ENCODE results near the gene AGPAT1.

The AGPAT1 gene

DNA sequence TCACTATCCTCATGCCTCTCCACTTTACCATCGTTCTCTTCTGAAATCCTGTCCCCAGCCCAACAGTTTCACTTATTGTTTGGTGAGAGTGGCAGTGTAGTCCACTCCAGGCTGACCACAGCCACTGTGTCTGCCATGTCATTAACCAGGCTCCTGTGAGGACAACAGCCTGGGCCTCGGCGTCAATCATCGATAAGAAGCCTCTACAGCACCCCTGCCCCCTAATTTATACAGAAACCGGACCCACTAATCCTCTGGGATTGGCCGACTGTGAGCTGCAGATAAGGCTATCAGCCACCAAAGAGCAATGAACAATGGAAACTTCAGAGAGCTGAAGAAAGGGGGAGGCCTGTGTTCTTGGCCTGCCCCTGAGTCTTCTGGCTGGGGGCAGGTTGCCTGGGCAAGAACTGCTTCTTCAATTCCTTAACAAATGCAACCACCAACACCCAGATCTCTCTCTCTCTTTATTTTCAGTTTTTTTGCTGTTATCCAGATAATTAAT, 8.1 kb downstream of the AGPAT1 start:
- no peak for DNase-seq

DNA sequence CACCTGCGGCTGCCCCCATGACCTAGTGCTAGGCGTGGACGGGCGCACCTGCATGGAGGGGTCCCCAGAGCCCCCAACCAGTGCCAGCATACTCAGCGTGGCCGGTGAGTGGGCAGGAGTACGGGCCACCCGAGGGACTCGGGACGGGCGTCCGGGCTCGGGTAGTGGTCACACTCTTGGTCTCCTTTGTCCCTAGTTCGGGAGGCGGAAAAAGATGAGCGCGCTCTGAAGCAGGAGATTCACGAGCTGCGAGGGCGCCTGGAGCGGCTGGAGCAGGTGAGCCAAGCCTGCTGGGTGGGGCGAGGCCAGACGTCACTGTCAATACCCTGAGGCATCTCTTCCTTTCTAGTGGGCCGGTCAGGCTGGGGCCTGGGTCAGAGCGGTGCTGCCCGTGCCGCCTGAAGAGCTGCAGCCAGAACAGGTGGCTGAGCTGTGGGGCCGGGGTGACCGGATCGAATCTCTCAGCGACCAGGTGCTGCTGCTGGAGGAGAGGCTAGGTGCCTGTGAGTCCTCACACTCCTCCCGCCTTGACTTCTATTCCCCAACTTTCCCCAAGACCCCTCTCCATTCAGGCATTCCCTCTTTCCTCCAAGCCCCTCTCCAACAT, 8.6 kb downstream of the AGPAT1 start:
- DNase-seq, result no peak

DNA sequence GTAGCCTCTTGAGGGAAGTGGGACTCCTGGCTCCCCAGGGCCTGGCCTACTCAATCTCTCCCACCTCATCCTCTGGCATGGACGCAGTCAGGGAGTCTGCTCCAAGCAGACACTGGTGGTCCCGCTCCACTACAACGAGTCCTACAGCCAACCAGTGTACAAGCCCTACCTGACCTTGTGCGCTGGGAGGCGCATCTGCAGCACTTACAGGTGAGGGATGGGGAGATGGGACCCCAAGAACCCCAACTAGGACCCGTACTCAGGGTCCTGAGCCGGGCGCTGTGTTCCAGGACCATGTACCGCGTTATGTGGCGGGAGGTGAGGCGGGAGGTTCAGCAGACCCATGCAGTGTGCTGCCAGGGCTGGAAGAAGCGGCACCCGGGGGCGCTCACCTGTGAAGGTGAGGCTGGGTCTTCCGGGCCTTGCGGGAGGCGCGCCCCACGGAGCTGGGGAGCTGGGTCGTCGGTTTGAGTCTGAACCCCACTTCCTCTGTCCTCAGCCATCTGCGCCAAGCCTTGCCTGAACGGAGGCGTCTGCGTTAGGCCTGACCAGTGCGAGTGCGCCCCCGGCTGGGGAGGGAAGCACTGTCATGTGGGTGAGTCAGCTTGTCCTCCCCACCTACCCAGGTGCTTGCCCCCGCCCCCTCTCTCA, 9.3 kb downstream of the AGPAT1 start:
- DNase-seq, result no peak

DNA sequence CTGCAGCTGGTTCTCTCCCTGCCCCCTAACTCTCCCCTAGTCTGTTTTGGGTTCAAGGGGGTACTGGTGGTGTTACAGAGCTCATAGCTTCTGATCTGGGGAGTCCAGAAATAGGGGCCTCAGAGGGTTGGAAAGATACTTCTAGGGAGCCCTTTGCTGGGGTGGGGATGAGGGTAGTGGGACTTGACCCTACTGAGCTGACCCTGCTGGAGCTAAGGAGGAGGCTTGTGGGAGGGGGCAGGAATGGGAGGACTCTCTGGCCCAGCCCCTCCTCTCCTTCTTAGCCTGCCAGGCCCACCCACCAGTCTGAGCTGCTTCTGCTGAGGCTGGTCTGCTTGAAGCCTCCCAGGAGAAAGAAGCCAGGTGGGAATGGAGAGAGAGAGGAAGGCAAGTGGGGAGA, 11.6 kb downstream of the AGPAT1 start, which contains the start of gene EGFL8:
TSS of gene EGFL8 (plus strand) at position 301 of the 400 bp plus-strand sequence. CDS start 1,571 bp downstream, outside the sequence.
- DNase-seq, result no peak

DNA sequence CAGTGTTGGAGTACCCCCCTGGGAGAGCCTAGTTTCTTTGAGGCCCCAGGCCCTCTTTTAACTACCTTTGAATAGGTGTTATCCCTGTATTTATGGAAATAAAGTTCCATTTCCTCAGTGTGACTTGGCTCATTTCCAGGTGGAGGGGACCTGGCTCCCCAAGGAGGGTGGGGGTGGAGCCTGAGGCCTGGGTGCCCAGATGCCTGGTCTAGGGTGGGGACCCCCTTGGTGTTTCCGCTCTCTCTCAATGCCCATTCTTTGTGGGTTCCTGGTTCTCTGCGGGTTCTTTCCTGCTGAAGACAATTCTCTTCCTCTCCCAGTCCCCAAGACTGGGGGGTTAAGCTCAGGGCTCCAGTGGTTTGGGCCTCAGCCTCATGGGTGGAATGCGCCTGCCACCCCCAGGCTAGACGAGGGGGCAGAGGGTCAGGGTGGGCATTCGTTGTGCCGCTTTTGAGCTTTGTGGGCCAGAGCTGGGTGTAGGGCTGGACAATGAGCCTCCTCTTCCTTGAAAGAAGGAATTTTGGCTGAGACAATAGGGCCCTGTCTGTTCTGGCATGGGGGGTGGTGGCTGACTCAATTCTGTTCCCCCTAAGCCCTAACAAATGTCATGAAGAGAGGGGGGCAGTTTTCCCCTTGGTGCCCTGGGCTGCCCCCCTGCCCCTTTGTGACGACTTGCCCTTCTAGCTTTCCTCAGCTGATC, 12.2 kb downstream of the AGPAT1 start:
- DNase-seq, result no peak

DNA sequence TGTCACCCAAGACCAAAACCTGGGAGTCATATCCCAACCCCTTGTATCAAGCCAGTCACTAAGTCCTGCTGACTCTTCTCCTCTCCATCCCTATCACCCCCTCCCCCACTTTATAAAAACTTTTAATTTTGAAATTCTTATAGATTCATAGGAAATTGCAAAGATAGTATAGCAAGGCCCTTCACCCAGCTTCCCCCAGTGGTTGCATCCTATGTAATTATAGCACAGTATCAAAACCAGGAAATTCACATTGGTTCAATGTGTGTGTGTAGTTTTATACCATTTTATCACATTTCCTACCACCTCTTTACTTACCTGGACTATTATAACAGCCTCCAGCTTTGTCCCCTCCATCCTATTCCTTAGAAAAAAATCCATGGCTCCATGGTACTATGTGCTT, 17.8 kb downstream of the AGPAT1 start:
- no peak for DNase-seq

DNA sequence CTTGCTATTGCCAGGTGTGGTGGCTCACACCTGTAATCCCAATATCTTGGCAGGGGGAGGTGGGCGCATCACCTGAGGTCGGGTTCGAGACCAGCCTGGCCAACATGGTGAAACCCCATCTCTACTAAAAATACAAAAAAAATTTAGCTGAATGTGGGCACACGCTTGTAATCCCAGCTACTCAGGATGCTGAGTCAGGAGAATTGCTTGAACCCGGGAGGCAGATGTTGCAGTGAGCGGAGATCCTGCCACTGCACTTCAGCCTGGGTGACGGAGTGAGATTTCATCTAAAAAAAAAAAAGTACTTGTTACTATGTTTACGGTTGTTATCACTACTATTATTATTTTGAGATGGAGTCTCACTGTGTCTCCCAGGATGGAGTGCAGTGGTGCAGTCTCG, 19.0 kb downstream of the AGPAT1 start:
- no peak for DNase-seq

DNA sequence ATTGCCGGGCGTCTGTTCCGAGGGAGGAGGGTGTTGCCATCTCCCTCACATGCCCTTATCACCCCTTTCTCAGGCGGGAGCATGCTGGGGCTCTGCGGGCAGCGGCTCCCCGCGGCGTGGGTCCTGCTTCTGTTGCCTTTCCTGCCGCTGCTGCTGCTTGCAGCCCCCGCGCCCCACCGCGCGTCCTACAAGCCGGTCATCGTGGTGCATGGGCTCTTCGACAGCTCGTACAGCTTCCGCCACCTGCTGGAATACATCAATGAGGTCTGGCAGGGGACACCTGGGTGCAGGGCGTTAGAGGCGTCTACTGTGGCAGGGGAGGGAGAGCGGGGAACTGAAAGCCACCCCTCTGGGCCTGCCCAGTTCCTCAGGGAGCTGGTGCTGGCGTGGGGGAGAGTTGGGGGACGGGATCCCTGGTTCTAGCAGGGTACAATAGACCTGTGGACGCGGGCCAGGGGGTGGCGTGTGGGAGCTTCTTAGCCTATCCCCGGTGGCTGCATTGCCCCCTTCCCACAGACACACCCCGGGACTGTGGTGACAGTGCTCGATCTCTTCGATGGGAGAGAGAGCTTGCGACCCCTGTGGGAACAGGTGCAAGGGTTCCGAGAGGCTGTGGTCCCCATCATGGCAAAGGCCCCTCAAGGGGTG, 21.2 kb downstream of the AGPAT1 start:
- peak; percentile 78 for DNase-seq

DNA sequence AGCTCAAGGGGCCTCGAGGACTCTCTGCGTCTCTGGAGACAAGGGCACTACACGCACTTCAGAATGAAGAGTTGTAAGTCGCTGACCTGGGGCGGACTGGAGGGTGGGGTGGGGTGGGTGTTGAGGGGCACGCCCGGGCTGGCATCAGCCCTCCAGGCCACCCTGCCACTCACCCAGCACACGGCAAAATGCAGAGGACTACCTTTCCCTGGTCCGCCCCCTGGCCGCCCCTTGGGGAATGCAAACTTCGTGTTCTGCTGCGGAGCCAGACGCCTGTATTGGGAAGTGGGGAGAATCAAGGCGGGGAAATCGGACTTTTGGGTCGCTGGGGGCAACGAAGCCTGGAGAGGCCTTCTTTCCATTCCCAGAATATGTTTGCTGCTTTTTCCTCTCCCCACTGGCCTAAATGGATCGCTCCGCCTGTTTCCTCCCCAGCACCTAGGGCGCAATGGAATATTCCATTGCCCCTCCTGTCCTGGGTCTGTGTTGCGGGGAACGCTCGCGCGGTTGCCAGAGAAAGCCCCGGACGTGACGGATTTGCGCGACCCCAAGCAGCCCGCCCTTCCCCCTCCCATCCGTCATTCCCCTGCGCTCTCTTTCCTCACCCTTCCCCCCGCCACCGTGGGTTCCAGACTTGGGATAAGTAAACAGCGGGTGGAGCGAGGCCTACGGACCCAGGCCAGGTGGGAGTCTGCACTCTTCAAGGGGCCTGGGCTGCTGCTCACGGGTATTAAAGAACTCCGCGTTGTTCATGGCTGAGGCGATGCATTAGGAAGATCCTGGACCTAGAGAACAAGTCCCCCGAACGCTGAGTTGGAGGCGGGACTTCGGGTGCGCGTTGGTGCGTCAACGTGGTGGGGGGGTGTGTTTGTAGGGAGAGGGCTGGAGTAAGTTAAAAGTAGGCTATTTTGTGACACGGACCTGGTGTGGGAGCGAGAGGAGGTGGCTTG, 22.0 kb downstream of the AGPAT1 start, which contains the start of gene PPT2:
TSS of gene PPT2 (plus strand) at position 578 of the 950 bp plus-strand sequence. CDS start 454 bp downstream, outside the sequence.
- DNase-seq, result peak; percentile 83

DNA sequence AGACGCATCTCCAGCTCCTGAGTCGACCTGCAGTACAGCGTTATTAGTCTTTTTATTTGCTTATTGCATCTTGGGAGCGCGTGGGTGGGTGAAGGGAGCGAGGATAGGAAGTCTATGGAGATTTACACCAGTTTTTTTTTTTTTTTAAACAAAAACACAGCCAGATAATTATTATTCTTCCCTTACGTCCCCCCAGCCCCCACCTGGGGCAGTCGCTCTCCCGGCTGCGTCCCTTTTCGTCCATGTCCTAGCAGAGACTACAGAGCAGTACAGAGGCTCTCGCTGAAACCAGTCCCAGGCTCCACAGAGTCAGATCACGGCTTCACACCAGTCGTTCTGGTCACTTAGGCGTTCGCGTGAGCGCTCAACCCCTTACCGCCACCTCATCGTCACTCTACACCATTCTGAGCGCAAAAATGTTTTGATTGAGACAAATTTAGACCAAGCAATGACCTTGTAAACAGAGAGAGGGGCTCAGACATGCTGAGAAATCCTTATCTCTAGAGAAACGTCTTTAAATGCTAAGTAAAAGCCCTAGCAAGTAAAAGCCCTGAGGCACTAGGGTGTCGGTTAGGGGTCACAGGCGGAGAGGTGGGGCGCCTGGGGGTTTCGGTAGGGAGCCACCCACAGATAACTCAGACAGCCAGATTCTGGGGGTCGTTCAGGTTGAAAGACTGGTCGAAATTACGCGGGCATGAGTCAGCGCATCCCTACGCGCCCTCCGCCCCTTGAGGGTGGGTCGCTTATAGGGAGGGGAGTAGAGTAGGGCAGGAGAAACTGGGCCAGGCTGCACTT, 22.9 kb downstream of the AGPAT1 start:
- DNase-seq, result no peak

DNA sequence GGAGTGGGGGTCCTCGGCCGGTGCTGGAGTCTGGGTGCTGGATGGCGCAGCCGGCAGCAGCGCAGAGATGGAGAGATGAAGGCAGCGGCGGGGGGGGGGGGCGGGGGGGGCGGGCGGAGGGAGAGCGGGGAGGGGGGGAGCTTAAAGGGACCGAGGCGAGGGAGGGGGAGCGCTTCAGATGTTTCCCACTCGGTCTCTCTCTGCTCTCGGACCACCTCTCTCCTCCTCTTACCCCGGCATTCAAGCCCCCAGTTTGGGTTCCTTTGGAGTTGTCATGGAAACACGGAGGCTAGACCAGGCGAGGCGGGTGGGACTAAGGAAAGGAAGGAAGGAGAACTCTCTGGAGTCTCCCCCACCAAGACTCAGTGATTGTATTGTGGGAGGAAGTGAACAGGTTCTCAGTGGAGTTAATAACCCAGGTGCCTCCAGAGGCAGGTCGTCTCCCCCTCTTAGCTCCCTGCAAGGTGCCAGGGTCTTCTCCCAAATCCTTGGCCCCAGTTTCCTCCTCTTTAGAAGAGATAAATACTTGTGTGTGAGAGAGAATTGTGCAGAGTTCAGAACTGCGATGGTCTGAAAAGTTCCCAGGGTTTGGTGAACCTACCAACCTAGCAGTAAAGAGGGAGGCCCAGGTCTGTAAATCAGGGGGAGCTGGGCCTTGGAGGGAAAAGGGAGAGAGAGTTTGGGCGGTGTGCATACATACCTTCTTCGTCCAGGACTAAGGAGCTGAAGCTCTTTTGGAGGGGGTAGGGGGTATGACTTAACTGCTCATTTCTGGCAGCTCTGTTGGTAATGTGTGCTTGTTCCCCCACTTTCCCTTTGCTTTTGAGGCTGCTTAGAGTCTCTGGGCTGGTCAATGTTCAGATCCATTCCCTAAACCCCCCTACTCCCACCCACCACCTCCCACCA, 23.8 kb downstream of the AGPAT1 start, which contains the start of gene PRRT1:
TSS of gene PRRT1 (minus strand) at position 77 of the 906 bp plus-strand sequence. CDS start 112 bp downstream, outside the sequence.
- DNase-seq, result no peak

DNA sequence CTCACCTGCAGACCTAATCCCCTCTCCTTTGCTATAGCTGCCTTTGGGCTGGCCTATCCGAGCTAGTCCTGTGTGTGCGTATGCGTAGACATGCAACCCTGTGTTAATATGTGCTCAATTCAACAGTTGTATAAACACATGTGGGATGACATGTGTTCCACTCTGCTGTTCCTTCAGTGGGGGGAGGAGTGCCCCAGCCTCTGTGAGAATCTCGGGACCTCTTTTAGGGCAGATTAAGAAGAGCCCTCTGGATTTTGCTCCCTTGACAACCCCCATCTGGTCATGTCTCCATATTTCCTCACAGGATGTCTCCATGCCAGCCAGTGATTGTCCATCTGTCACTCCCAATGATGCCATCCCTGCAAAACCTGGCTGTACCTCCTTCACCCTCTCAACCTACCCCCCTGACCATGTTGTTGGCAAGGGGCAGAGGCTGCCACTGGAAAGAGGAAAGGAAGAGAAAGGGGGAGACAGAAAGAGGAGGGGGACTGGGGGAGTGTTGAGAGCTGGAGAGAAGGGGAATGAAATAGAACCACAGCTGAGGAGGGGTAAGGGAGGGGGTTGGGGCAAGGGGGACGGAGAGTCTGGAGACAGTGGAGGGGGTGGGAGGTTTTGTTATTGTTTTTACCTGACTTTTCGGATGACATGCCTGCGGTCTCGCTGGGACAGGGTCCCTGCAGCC, 24.6 kb downstream of the AGPAT1 start:
- DNase-seq, result no peak

DNA sequence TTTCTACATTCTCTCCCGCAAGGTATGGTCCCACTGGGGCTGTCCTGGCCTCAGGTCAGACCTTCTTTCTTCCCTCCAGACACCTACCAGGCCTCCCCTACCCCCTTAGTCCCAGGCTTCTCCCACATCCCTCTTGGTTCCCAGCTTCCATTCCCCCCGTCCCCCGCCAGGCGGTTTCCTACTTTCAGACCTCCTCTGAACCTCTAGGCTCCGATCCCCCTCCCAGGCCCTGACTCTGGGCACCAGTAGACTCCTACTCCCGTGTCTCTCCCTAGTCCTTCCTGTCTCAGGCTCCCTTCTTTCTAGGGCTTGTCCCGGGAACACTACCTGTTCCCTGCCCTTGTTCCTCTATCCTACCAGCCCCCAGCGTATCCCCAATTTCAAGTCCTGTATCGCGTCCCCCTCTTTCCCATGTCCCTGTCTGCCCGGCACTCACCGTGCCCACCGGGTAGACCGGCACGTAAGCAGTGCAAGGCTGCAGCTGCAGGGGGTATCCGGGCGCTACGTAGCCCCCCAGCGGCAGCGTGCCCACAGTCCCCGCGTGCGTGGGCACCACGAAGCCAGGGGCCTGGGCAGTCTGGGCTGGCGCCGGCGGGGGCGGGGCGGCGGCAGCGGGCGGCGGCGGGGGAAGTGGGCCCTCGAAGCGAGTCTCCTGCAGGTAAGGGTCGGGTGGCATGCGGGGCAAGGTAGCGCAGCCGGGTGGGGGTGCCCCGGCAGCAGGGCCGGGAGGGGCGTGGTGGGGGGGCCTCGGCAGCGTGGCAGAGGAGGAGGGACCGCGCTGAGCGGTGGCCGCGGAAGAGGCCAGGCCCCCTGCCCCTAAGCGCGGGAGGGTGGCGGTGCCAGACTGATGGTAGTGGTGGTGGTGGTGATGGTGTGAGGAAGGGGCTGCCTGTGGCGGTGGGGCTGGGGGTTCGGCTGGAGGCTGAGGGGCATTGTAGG, 25.7 kb downstream of the AGPAT1 start:
- DNase-seq, result no peak

DNA sequence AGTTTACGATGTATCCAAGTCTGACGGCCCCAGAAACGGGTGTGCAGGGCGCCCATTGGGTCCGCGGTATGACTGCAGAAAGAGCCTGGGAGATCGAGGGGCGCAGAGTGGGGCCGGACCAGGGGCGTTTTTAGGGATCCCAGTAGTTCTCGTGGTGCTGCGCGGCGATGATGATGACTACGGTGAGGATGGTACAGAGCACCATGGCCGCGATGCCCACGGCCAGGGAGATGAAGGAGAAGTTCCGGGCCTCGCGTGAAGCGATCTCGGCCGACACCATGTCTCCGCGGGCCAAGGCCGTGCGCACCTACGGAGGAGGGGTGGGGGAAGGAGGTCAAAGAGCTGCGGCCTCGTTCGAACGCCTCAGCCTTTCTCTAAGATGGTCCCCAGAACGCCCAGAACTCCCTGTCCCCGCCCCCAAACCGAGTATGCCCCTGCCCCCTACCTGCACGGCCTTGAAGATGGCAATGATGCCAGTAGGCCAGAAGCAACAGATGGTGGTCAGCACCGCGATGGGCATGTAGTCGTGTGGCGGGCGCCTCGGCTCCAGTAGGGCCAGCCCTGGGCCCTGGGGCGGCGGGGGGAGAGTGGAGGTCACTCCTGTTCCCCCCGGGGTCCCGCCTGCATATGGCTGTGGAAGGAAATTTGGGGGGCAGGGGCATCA, 26.7 kb downstream of the AGPAT1 start:
- DNase-seq, result no peak

DNA sequence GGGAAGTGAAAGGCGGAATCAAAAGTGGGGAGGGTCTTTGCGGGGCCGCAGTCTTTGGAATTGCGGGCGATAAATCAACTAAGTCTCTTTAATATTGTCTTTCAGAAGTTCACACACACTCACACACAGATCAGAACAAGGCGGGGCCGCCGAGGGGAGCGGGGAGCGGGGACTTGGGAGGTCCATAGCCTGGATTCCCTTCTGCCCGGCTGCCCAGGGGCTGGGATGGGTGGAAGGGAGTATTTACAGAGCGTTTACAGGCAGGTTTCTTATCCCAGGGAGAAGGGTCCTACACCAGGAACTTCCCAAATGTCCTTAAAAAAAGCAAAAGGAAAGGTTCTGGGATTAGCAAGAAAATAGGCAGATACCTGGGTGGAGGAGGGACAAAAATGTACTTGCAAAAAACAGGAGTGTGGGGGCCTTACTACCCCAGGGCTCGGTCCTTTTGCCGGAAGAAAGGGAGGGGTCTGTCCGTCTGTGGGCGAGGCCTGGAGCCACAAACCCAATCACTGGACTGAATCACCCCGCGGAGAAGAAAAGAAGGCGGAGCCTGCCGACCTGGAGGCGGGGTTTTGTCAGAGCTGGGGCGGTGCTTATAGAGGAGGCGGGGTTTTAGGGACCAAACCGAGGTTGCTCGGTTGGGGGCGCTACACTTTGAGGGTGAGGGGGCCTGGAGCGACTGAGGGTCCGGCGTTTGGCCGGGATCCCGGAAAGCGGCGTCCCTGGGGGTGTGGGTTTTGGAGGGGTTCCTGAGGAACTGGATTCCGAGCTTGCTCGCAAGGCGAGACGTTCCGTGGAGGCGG, 27.4 kb downstream of the AGPAT1 start:
- peak; percentile 76 for DNase-seq

DNA sequence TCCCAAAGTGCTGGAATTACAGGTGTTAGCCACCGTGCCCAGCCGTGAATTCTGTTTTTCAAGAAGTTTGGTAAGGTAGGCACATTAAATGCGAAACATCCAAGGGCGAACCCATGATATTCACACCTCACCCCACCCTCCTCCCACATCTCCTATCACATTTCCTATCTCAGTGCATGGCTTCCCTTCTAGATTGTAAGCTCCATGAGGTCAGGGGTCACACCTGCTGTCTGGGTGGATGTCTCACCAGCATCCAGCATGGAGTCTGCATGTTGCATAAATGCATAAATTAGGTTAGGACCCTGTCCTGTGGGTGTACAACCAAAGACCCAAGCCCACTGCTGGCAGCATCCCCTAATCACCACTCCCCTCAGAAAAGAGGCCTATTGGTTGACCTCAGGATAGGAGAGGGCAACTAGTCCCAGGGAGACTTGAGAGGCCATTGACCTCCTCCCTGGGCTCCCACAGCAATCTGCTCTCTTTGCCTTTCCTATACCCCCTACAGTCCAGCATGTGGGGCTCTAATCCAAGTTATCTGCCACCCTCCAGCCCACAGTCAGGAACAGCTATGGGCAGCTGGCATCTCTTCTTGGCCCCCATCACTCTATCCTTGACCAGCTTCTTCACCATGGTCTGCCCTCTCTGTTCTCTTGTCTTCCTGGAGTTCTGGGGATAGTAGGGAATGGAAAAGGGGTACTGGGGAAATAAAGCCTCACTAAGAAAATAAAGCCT, 28.3 kb downstream of the AGPAT1 start:
- DNase-seq, result no peak

Measured in CD4-positive, alpha-beta T cell treated with Interleukin-12 subunit alpha and Interleukin-12 subunit beta, for 1 hour (primary cell).